ENCODE data around the gene SLC39A5. TPM values are rescaled to one million over a fixed set of nuclear protein-coding genes. Genes with fewer than 3 reads are reported as not detected.

SLC39A5 gene
- total and polyA plus RNA-seq, 2 of the 8 experiments (the other 6 are each of a cell fraction or from before 2014, with no cell fraction given), result 0.27 TPM; not detected in 1

GRCh38 chr12:56258068-56258819 lies 28.4 kb downstream of the SLC39A5 start, which contains the start of gene ANKRD52:
Gene ANKRD52 (minus strand): TSS chr12:56258384. CDS start chr12:56258269, 115 bp downstream.
- H3K79me1 ChIP-seq (ENCODE audit: low read depth, low read length), result peaks cover 7% of the 10 kb centered on the region
- peak within 1 kb of the TSS; percentile 83 to 89 for H3K4me2 ChIP-seq (ENCODE audit: insufficient read depth in 1 of 2, low read depth in 2 of 2, low read length in 2 of 2)
- H3K9me3 ChIP-seq (ENCODE audit: insufficient read depth in 2 of 2, low read depth in 1 of 2, low read length in 1 of 2), result no peaks in the 10 kb centered on the region
- H3K23me2 ChIP-seq (ENCODE audit: low read depth, low read length), result peaks cover 11% of the 10 kb centered on the region; the same call in 1 of the 2 replicates
- H2BK12ac ChIP-seq (ENCODE audit: low read depth, low read length), result no peak within 1 kb of the TSS
- H3K36me3 ChIP-seq (ENCODE audit: control insufficient read depth in 2 of 4, insufficient read depth in 4 of 4, low read length in 3 of 4), result peaks cover 11 to 31% (median 16%) of the 10 kb centered on the region in 4 experiments
- H4K91ac ChIP-seq (replicated peaks; ENCODE audit: insufficient read length, low read length), result no peak within 1 kb of the TSS
- H3K9ac ChIP-seq (replicated peaks in 1 of 4; ENCODE audit: extremely low read depth in 1 of 4, low read depth in 3 of 4, low read length in 3 of 4), result peak within 1 kb of the TSS; percentile 60 to 65 (median 62); a peak in 6 of 7 replicates
- peak within 1 kb of the TSS; percentile 95 for H3K18ac ChIP-seq (ENCODE audit: extremely low read depth, low read length)
- peak within 1 kb of the TSS; percentile 62 for H3K56ac ChIP-seq (replicated peaks; ENCODE audit: insufficient read length, low read depth, low read length)
- peaks cover 5 to 6% of the 10 kb centered on the region in 2 experiments for H4K20me1 ChIP-seq (replicated peaks in 1 of 2; ENCODE audit: control insufficient read depth in 1 of 2, insufficient read depth in 2 of 2, low read length in 2 of 2)
- H2BK5ac ChIP-seq (ENCODE audit: low read depth, low read length), result peak within 1 kb of the TSS; percentile 90
- no peak within 1 kb of the TSS for H3K23ac ChIP-seq (ENCODE audit: insufficient read length)
- peaks cover 8 to 17% (median 13%) of the 10 kb centered on the region in 4 experiments for H3K4me1 ChIP-seq (replicated peaks in 1 of 4; ENCODE audit: control insufficient read depth in 3 of 4, insufficient read depth in 4 of 4, low read length in 3 of 4)
- DNase-seq (ENCODE audit: low read depth in 1 of 2, low spot score in 2 of 2) (peak in 1 of 2 experiments; percentile 89), FAIRE-seq (no peak)
- H3K4me3 ChIP-seq (ENCODE audit: extremely low read depth in 1 of 4, insufficient read depth in 2 of 4, low read depth in 3 of 4, low read length in 4 of 4), result peak within 1 kb of the TSS; percentile 60 to 96 (median 88)
- CTCF ChIA-PET (ENCODE audit: partially characterized antibody), result interaction anchor here (0.6 to 6.4 kb wide), 26 partner anchors 8 to 1502 kb away, joined by 3 to 47 read pairs (median 6); partner anchors contain the start of genes COQ10A, IL23A, RNF41 and SMARCC2
- H2BK20ac ChIP-seq (ENCODE audit: low read length), result no peak within 1 kb of the TSS
- POLR2A ChIA-PET (ENCODE audit: partially characterized antibody), result interaction anchor here (0.6 to 3.8 kb wide), 28 partner anchors 9 to 818 kb away, joined by 3 to 41 read pairs (median 4); partner anchors contain the start of genes CNPY2, COQ10A, CS and ERBB3
- H4K5ac ChIP-seq (ENCODE audit: insufficient read length, low read depth, low read length), result peak within 1 kb of the TSS; percentile 78
- no peak within 1 kb of the TSS for H2BK120ac ChIP-seq (replicated peaks; ENCODE audit: low read depth, low read length)
- H3K27ac ChIP-seq (ENCODE audit: low read depth, low read length), result no peak within 1 kb of the TSS
- H3K27me3 ChIP-seq (replicated peaks in 1 of 4; ENCODE audit: control insufficient read depth in 3 of 4, extremely low read depth in 1 of 4, insufficient read depth in 3 of 4, low read length in 3 of 4), result no peaks in the 10 kb centered on the region
- no peak within 1 kb of the TSS for H3K14ac ChIP-seq (ENCODE audit: insufficient read length)
- peaks cover 0 to 8% of the 10 kb centered on the region in 2 experiments; a peak in 1 of 4 replicates for H3K79me2 ChIP-seq (ENCODE audit: control insufficient read depth in 1 of 2, insufficient read depth in 2 of 2, low read length in 2 of 2)
- peak within 1 kb of the TSS; percentile 89 for H2AFZ ChIP-seq (ENCODE audit: low read length)
- peak within 1 kb of the TSS; percentile 15; the same call in 1 of the 2 replicates for H4K8ac ChIP-seq (ENCODE audit: extremely low read depth, insufficient read depth, low read length)
- peak within 1 kb of the TSS; percentile 63 for H3K4ac ChIP-seq (replicated peaks; ENCODE audit: insufficient read length, low read depth, low read length)
- WGBS, 2 experiments (ENCODE audit: extremely low coverage in 1 of 2, insufficient coverage in 1 of 2, insufficient read length in 1 of 2, insufficient replicate concordance in 2 of 2, low coverage in 1 of 2, low lambda C conversion rate in 2 of 2, missing lambda C conversion rate in 1 of 2), result 1% methylated on average over 21 of the region's 78 CpGs; no CpG with 5 or more reads in 1 of the 2 experiments
- H2BK15ac ChIP-seq (ENCODE audit: low read length), result peak within 1 kb of the TSS; percentile 61; the same call in 1 of the 2 replicates
- no peak within 1 kb of the TSS for H2AK5ac ChIP-seq (ENCODE audit: low read depth, low read length)
- no peak for TF ChIP-seq SUZ12 (IDR thresholded peaks at IDR 0.05; ENCODE audit: low read length)
- no peak for TF ChIP-seq CEBPB (IDR thresholded peaks at IDR 0.05; ENCODE audit: low read depth, low read length)
- no peak for TF ChIP-seq FOSL1 (IDR thresholded peaks at IDR 0.05; ENCODE audit: insufficient read depth, low read depth, low read length)
- TF ChIP-seq POU5F1 (IDR thresholded peaks at IDR 0.05; ENCODE audit: low read depth, low read length), result no peak
- TF ChIP-seq MAFK (IDR thresholded peaks at IDR 0.05; ENCODE audit: low read depth, low read length), result no peak
- TF ChIP-seq KDM4A (IDR thresholded peaks at IDR 0.05; ENCODE audit: low read depth, low read length, severe bottlenecking), result peak; percentile 77
- no peak for TF ChIP-seq EZH2 (IDR thresholded peaks at IDR 0.05; ENCODE audit: low read depth, low read length, severe bottlenecking)
- TF ChIP-seq TBP (IDR thresholded peaks at IDR 0.05; ENCODE audit: low read depth, low read length), result no peak
